ENCODE data around the gene ALOX15.
A peak's percentile ranks its signal among the peaks of the same experiment; 100 is the strongest.
"Not testable (repeated sequence)": the region's sequence is repeated elsewhere in the genome, so short reads cannot be mapped to it uniquely, and the experiment has no call there.

Gene ALOX15

GRCh38 chr17:4607261-4607741, 34.2 kb downstream of the ALOX15 start:
- TF ChIP-seq CTCF (IDR thresholded peaks at IDR 0.05; ENCODE audit: low read depth, low read length) = no peak
- Histone ChIP-seq H3K4me3 (ENCODE audit: low read depth, low read length) (no peak overlapping the region), H3K27me3 (no peaks in the 10 kb centered on the region), H3K4me1 (peaks cover 3% of the 10 kb centered on the region; the same call in 1 of the 2 replicates), H3K9me3 (no peaks in the 10 kb centered on the region), H3K36me3 (no peaks in the 10 kb centered on the region)
- no peak for DNase-seq

GRCh38 chr17:4605826-4606225, 35.7 kb downstream of the ALOX15 start:
- H3K4me3 ChIP-seq (ENCODE audit: low read depth, low read length) = no peak overlapping the region
- no peaks in the 10 kb centered on the region for H3K27me3 ChIP-seq
- H3K36me3 ChIP-seq = no peaks in the 10 kb centered on the region
- no peak for DNase-seq
- H3K9me3 ChIP-seq = no peaks in the 10 kb centered on the region
- H3K4me1 ChIP-seq = peaks cover 5% of the 10 kb centered on the region
- TF ChIP-seq CTCF (IDR thresholded peaks at IDR 0.05; ENCODE audit: low read depth, low read length) = no peak

- not testable (repeated sequence) for H3K27me3 ChIP-seq; H3K9me3 ChIP-seq; H3K4me3 ChIP-seq (ENCODE audit: low read depth, low read length); DNase-seq; H3K36me3 ChIP-seq
- H3K4me1 ChIP-seq = peaks cover 13% of the 10 kb centered on the region
These were observed 36.7 kb downstream of the ALOX15 start for GRCh38 chr17:4604736-4605135.

GRCh38 chr17:4604111-4604644, 37.3 kb downstream of the ALOX15 start:
- TF ChIP-seq CTCF (IDR thresholded peaks at IDR 0.05; ENCODE audit: low read depth, low read length) = no peak
- no peaks in the 10 kb centered on the region for H3K9me3 ChIP-seq
- no peaks in the 10 kb centered on the region for H3K36me3 ChIP-seq
- no peaks in the 10 kb centered on the region for H3K27me3 ChIP-seq
- DNase-seq = peak; percentile 89
- peaks cover 17% of the 10 kb centered on the region for H3K4me1 ChIP-seq
- H3K4me3 ChIP-seq (ENCODE audit: low read depth, low read length) = no peak overlapping the region

GRCh38 chr17:4602041-4602440, 39.4 kb downstream of the ALOX15 start:
- Histone ChIP-seq H3K4me3 (ENCODE audit: low read depth, low read length) (no peak overlapping the region), H3K27me3 (no peaks in the 10 kb centered on the region), H3K9me3 (no peaks in the 10 kb centered on the region), H3K36me3 (no peaks in the 10 kb centered on the region), H3K4me1 (peaks cover 19% of the 10 kb centered on the region)
- DNase-seq = no peak
- no peak for TF ChIP-seq CTCF (IDR thresholded peaks at IDR 0.05; ENCODE audit: low read depth, low read length)

GRCh38 chr17:4601326-4601725, 40.2 kb downstream of the ALOX15 start:
- Histone ChIP-seq H3K9me3 (no peaks in the 10 kb centered on the region), H3K4me3 (ENCODE audit: low read depth, low read length) (no peak overlapping the region), H3K27me3 (no peaks in the 10 kb centered on the region), H3K4me1 (peaks cover 19% of the 10 kb centered on the region), H3K36me3 (no peaks in the 10 kb centered on the region)
- DNase-seq = no peak
- no peak for TF ChIP-seq CTCF (IDR thresholded peaks at IDR 0.05; ENCODE audit: low read depth, low read length)
